ENCODE data around the gene SLC39A5. TPM values are rescaled to one million over a fixed set of nuclear protein-coding genes. Genes with fewer than 3 reads are reported as not detected.
A peak's percentile ranks its signal among the peaks of the same experiment; 100 is the strongest.

SLC39A5 gene
- total RNA-seq (2014; rRNA removed; shearing (Covaris generic)) (0.76 and 2.5 TPM in 2 replicates), total RNA-seq (2022) (1.2 and 1.4 TPM in 2 replicates), Bru-seq, nascent RNA (percentile 16 among the genes with signal in this experiment), BruChase-seq, experiment 1, labeled RNA remaining after a 6-hour chase (percentile 23 among the genes with signal in this experiment), BruChase-seq, experiment 2, labeled RNA remaining after a 2-hour chase (percentile 16 among the genes with signal in this experiment)
- long read RNA-seq, partial matches to known transcripts = 0 of 1 reads
- long read RNA-seq, other reads (novel, unspliced or antisense) = 1 of 1 reads

- Histone ChIP-seq H4K20me1 (ENCODE audit: insufficient read depth, low read length) (no peaks in the 10 kb centered on the region), H3K27ac (ENCODE audit: low read depth, low read length, poor library complexity, severe bottlenecking) (no peak within 1 kb of the TSS), H3K4me2 (ENCODE audit: low read length) (no peak within 1 kb of the TSS), H3K36me3 (ENCODE audit: insufficient read depth, low read length) (no peaks in the 10 kb centered on the region; the same call in 1 of the 2 replicates), H3K4me1 (ENCODE audit: insufficient read depth, low read length, poor library complexity, severe bottlenecking) (peaks cover 6% of the 10 kb centered on the region), H3K4me3 (ENCODE audit: low read depth, low read length, poor library complexity, severe bottlenecking) (no peak within 1 kb of the TSS), H3K79me2 (ENCODE audit: insufficient read depth, low read depth, low read length) (no peaks in the 10 kb centered on the region), H2AFZ (ENCODE audit: low read length) (no peak within 1 kb of the TSS), H3K9me3 (ENCODE audit: low read length) (no peaks in the 10 kb centered on the region), H3K9me2 (ENCODE audit: insufficient read depth, low read length) (no peaks in the 10 kb centered on the region)
- TF ChIP-seq CTCF (conservative IDR thresholded peaks at IDR 0.05; ENCODE audit: low read length) = no peak
- TF ChIP-seq EZH2phosphoT487 (IDR thresholded peaks at IDR 0.05; ENCODE audit: borderline replicate concordance, low read depth, low read length) = no peak
- DNase-seq (ENCODE audit: low spot score) = no peak
- ChIA-PET POLR2A (interaction anchor here (0.7 kb wide), 1 partner anchor 8 kb away, joined by 8 read pairs; no protein-coding TSS in a partner anchor), CTCF (ENCODE audit: unreplicated experiment) (interaction anchor here (0.6 kb wide), 1 partner anchor 1850 kb away, joined by 4 read pairs; no protein-coding TSS in a partner anchor)
- BruUV-seq (replicated peaks) = no TSS peak
- intact Hi-C loops (cut with micrococcal nuclease; ENCODE audit: unreplicated experiment) = no loop called here
Measured at GRCh38 chr12:56229916-56230431, at the start of gene SLC39A5. SLC39A5 (plus strand) TSS chr12:56230051; CDS start chr12:56231275, 1,224 bp downstream.

- no peak overlapping the region for H3K27ac ChIP-seq (ENCODE audit: low read depth, low read length, poor library complexity, severe bottlenecking)
- no TSS peak for BruUV-seq (replicated peaks)
- H3K36me3 ChIP-seq (ENCODE audit: insufficient read depth, low read length) = peaks cover 54% of the 10 kb centered on the region
- intact Hi-C loops (cut with micrococcal nuclease; ENCODE audit: unreplicated experiment) = loop anchor here (5.0 kb wide), 1 partner anchor 140 kb away; no protein-coding TSS in a partner anchor
- H3K4me3 ChIP-seq (ENCODE audit: low read depth, low read length, poor library complexity, severe bottlenecking) = no peak overlapping the region
- peaks cover 31% of the 10 kb centered on the region for H3K79me2 ChIP-seq (ENCODE audit: insufficient read depth, low read depth, low read length)
- no peak for DNase-seq (ENCODE audit: low spot score)
- H3K9me2 ChIP-seq (ENCODE audit: insufficient read depth, low read length) = no peaks in the 10 kb centered on the region
- 0 out of 2 replicates have a peak, but pooled peaks cover 4% of the 10 kb centered on the region for H4K20me1 ChIP-seq (ENCODE audit: insufficient read depth, low read length)
- H3K4me2 ChIP-seq (ENCODE audit: low read length) = peak overlapping the region; percentile 93
- H3K9me3 ChIP-seq (ENCODE audit: low read length) = no peaks in the 10 kb centered on the region
- H2AFZ ChIP-seq (ENCODE audit: low read length) = no peak overlapping the region
- H3K4me1 ChIP-seq (ENCODE audit: insufficient read depth, low read length, poor library complexity, severe bottlenecking) = peaks cover 29% of the 10 kb centered on the region
- ChIA-PET CTCF (ENCODE audit: unreplicated experiment) (no interaction called here), POLR2A (interaction anchor here (0.7 to 3.4 kb wide), 4 partner anchors 10 to 69 kb away, joined by 7 to 21 read pairs (median 14); partner anchors contain the start of genes RNF41, RPL41 and ZC3H10)
- no peak for TF ChIP-seq CTCF (conservative IDR thresholded peaks at IDR 0.05; ENCODE audit: low read length)
- TF ChIP-seq EZH2phosphoT487 (IDR thresholded peaks at IDR 0.05; ENCODE audit: borderline replicate concordance, low read depth, low read length) = no peak
Measured at GRCh38 chr12:56186957-56187356, 42.9 kb upstream of the SLC39A5 start.
